ENCODE data around the gene TMEM185A. TPM values are rescaled to one million over a fixed set of nuclear protein-coding genes. Genes with fewer than 3 reads are reported as not detected.
"Not testable (repeated sequence)": the region's sequence is repeated elsewhere in the genome, so short reads cannot be mapped to it uniquely, and the experiment has no call there.

Gene TMEM185A
- total RNA-seq = 11.0 and 15.6 TPM in 2 replicates

DNA sequence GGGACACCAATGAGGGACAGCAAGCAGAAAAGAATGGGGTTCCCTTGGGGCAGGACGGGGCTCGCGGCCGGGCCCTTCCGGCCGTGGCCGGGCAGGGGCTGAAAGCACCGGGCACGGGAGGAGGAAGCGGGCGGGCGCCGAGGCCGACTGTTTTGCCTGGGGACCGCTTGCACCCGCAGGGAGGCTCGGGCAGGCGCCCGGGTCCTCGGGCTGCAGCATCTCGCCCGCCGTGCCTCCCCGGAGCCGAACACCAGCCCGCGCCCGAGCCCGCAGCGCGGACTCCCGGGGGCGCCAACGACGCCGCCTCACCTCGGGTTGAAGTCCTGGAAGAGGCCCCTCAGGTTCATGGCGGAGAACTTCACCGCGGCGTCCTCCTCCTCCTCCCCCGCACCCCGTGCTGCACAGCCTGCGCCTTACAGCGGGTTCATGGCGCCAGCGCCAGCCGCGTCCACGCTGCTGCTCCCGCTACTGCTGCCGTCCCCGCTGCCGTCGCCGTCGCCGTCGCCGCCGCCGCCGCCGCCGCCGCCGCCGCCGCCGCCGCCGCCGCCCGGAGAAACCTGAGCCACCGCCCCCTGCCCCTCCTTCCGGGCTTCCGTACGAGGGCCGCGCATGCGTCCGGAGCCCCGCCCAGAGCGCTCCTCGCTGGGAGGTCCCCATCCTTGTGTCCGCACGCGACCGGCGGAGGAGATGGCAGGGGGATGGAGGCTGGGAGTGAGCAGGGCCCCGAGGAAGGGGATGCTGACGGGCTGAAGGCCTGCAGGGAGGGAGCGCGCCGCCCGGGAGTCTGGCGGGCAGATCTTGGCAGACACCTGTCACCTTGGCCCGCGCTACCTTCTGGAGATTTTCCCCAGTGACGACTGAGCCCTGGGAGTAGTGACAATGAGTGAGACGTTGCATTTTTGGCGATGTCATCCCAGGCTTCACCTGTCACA, at the start of gene TMEM185A:
Gene TMEM185A, minus strand, starts transcription at position 559 of the 932 bp plus-strand sequence. Its CDS starts 212 bp downstream, at position 347.
- H3K4me3 ChIP-seq (ENCODE audit: low read depth, low read length) = peak within 1 kb of the TSS; percentile 67
- no peak for DNase-seq (ENCODE audit: low read depth)
- TF ChIP-seq, protein P1, sequence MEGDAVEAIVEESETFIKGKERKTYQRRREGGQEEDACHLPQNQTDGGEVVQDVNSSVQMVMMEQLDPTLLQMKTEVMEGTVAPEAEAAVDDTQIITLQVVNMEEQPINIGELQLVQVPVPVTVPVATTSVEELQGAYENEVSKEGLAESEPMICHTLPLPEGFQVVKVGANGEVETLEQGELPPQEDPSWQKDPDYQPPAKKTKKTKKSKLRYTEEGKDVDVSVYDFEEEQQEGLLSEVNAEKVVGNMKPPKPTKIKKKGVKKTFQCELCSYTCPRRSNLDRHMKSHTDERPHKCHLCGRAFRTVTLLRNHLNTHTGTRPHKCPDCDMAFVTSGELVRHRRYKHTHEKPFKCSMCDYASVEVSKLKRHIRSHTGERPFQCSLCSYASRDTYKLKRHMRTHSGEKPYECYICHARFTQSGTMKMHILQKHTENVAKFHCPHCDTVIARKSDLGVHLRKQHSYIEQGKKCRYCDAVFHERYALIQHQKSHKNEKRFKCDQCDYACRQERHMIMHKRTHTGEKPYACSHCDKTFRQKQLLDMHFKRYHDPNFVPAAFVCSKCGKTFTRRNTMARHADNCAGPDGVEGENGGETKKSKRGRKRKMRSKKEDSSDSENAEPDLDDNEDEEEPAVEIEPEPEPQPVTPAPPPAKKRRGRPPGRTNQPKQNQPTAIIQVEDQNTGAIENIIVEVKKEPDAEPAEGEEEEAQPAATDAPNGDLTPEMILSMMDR (conservative IDR thresholded peaks at IDR 0.05; ENCODE audit: low read depth, low read length) = no peak

DNA sequence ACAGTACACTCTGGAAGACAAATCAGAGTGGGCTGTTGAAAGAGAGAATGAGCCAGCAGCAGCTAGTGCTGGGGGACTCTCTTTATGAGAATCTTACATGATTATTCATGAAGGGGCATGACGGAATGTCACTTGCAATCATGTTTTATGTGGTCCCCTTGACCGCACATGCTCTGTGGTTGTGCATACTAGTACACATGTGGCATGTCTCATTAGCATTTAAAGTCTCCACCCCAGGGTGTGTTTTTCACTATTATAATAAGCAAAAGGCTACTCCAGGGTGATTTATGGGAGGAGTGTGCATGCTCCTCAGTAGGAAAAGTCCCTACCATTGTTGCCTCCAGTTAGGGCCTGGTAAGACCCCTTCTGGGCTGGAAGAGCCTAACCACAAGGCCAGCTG, 49.6 kb upstream of the TMEM185A start:
- TF ChIP-seq, protein P1 (conservative IDR thresholded peaks at IDR 0.05; ENCODE audit: low read depth, low read length) = no peak
- no peak for DNase-seq (ENCODE audit: low read depth)
- no peak overlapping the region for H3K4me3 ChIP-seq (ENCODE audit: low read depth, low read length)

DNA sequence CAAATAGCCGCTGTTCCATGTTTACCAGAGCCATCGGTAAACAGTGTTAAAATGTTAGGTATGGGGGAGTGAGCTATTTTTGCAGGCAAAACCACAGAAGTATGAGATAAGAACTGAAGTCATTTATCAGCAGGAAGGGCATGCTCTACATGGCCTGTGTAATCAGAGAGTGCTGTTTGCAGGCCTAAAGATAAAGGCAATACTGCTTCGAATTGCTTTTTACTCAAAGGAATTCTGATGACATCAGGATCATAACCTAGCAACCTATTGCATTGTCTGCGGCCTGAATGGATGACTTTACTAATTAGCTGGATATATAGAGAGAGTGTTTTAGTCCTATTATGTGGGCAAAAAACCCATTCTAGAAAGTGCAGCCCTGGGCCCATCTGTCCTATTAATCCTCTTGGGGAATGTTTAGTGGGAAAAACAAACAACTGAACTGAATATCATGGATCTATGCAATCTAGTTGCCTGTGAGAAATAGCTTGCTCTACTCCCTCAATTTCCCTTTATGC, 47.6 kb upstream of the TMEM185A start:
- DNase-seq (ENCODE audit: low read depth) = not testable (repeated sequence)

DNA sequence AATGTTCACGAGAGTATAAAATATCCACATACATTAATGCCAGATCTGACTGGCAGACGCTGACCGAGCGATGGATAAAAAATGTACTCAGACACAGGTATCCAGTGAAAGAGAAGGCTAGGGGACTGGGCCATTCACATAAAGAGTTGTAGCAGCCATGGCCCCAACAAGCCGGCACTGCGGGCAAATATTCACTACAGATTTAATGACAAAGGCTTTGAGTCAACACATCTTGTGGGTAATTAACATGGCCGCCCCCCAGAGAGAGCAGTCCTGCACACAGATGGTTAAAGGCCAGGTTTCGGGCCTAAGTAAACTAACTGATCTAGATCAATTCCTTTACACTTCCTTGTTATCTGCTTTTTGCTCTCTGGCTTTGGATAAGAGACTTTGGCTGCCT, 44.0 kb upstream of the TMEM185A start:
- DNase-seq (ENCODE audit: low read depth); H3K4me3 ChIP-seq (ENCODE audit: low read depth, low read length): not testable (repeated sequence)

More for the DNA sequence above, 47.6 kb upstream of the TMEM185A start:
- H3K4me3 ChIP-seq (ENCODE audit: low read depth, low read length) = not testable (repeated sequence)

DNA sequence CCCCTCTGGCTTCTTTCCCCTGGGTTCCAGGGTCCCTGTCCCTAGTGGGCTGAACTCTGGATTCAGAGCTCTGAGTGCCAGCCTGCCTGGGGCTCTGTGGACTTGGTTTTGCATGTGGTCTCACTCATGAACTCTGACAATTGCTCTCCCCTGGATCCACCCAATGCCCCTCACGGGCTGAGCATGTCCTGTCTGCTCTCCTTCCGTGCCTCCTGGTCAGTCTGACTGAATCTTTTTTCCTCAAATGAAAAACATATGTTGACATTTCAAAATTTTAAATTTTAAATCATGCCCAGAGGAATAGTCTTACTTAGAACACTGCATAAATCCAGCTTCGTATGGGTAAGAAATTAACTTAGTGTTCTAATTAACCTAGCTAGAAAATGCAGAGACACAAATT, 43.5 kb upstream of the TMEM185A start:
- H3K4me3 ChIP-seq (ENCODE audit: low read depth, low read length); DNase-seq (ENCODE audit: low read depth): not testable (repeated sequence)

DNA sequence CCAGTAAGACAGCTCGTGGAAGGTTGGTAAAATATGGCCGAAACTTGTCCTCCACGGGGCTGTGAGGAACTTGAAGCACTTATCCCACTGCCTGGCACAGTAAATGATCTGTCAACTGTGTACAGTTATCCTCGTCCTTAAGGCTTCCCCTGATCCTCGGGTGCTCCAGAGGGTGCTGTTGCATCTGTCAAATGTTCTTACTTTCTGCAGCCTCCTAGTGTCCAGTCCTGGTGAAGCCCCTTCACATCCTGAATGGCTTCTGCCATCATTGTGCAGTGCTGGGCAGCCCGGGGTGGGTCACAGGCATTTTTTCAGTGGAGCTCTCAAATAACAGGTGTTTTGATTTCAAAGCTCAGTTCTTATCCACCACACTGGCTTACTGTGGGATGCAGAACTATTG, 29.0 kb upstream of the TMEM185A start:
- H3K4me3 ChIP-seq (ENCODE audit: low read depth, low read length); DNase-seq (ENCODE audit: low read depth): not testable (repeated sequence)

DNA sequence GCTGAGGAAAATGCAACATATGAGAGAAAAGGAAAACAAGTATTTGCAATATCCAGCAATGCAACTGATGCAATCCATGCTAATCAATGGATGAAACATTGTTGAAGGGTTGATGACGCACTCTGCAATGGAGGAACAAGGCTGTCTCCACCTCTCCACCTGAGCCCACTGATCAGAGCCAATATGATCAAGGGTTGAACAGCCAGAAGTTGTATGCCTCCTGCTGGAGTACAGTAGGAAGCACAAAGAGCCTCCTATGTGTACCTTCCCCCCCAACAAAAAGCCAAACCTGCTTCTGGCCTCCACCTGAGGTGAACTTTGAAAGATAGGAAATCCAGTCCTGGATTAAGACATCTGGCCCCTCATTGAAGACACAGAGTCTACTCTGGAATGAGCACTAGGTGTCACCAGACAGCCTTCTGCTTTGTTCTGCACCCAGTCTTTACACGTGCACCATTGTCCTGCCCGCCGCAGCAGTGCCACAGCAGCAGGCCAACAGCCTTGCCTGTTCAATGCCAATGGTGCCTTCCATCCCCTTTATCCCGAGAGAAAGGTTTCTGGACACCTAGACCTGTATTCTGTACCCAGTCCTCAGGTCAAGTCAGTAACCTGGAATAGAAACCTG, 24.8 kb upstream of the TMEM185A start:
- not testable (repeated sequence) for H3K4me3 ChIP-seq (ENCODE audit: low read depth, low read length); DNase-seq (ENCODE audit: low read depth)

DNA sequence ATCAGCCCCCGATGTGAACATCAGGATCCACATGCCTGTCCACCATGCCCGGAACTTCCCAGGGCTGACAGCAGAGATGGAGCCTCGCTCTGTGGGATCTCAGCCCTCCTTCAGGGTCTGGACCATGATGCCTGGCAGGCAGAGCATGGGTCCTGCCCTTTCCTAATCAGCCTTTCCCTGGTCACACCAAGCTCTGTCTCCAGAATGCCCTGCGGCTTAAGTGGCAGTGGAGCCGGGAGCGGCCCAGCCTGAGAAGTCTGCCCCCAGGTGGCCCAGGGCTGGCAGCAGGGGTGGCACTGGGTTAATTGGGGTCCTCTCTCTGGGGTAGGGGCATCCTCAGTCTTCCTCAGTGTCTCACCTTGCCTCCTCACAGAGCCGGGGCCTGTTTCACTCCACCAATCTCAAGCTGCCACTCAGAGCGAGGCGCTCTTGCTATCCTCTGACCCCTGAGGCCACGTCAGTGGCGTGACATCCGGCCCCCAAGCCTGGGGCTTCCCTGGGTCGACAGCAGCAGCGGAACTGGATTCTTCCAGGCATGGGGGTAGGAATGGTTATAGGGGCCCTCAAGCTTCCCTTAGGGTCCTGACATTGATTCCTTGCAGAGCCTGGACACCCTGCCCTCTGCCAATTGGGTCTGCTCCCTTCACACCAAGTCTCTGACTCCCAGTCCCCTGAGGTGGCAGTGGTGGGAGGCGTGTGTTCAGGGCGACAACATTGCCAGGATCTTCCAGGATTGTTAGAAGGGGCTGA, 20.8 kb upstream of the TMEM185A start:
- TF ChIP-seq, protein P1 (conservative IDR thresholded peaks at IDR 0.05; ENCODE audit: low read depth, low read length) = no peak
- no peak for DNase-seq (ENCODE audit: low read depth)
- no peak overlapping the region for H3K4me3 ChIP-seq (ENCODE audit: low read depth, low read length)

DNA sequence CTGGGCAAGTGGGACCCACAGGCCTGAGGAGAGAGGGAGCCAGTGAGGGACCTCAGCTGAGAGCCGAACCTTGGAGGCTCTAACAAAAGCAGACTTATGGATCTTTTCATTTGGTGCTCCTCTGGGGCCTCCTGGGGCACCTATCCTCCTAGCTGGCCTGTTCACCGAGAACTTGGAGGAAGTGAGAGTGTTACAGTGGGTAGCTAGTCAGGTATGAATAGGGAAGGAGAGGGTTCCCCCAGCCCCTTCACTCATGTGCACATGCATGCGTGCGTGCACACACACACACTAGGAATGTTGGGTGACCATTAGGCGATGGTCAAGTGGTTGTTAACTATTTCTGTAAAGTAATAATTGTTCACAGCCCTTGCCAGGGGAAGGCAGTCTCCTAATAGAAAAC, 18.6 kb upstream of the TMEM185A start:
- TF ChIP-seq, protein P1 (conservative IDR thresholded peaks at IDR 0.05; ENCODE audit: low read depth, low read length) = no peak
- no peak for DNase-seq (ENCODE audit: low read depth)
- no peak overlapping the region for H3K4me3 ChIP-seq (ENCODE audit: low read depth, low read length)
